DMS79 (cell line): ENCODE data around the gene SLC32A1.

Experiments
- DNase-seq: peaks from one replicate; lab custom pipeline; 2025; lab: John Stamatoyannopoulos, UW

SLC32A1 gene

DNA sequence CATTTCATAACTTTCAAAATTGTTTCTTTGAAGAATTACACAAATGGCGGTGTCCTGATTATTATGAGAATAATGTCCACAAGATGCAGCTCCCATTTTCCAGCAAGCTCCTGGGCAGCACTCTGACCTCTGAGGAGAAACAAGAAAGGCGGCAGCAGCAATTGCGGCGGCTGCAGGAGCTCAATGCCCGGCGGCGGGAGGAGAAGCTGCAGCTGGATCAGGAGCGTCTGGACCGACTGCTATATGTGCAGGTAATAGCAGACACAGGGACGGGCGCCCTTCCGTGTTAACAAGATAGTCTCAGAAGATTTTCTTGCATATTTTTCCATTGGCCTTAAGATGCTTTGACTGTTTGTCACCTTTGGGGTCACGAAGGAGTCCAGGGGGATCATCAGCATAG is 30.6 kb downstream of the SLC32A1 start:
- no peak for DNase-seq

DNA sequence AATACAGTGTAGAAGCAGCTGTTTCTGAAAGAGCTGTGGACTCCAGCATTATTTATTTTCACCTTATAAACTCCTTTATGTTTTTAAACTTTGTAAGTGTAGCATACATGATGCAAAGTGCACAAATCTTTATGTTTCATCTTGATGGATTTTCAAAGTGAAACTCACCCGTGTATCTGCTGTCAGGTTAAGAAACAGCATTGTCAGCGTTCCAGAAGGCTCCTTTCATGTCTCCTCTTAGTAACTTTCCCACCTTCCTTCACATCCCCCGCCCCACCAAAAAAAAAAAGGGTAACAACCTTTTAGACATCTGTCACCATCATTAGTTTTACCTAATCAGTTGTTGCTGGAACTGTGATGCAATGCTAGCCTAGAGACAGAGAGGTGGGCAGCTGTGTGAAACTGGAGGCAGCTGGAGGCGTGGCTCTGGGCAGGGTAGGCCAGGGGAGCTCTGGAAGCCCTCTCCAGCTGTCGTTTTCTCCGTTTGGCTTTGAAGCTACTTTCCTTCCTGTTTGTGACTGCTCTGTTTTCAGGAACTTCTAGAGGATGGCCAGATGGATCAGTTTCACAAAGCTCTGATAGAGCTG is 31.1 kb downstream of the SLC32A1 start:
- DNase-seq, result no peak

DNA sequence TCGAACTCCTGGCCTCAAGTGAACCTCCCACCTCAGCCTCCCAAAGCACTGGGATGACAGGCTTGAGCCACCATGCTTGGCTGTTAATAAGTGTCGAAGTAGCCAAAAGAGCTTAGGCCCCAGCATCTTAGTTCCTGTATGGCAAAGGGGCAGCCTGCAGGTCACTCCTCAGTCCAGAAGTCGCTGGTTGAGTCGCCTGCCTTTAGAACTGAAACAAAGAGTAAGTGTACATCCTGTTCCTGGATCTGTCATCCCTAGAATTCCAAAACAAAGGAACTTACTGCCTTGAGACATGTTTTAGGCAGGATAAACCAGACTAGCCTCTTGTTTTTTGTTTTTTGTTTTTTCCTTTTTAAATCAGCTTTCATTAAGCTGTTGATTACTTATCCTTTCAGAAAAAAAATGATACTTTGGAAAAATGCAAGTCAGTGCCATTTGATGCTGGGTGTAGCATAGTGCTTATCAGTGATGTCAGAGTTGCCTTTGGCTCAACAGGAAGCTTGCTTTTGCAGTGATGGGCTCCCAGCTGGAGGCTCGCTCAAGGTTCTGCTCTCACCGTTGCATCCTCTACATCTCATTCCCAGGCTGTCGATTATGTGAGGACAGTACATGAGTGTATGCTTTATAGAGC is 33.0 kb downstream of the SLC32A1 start:
- DNase-seq, result no peak

DNA sequence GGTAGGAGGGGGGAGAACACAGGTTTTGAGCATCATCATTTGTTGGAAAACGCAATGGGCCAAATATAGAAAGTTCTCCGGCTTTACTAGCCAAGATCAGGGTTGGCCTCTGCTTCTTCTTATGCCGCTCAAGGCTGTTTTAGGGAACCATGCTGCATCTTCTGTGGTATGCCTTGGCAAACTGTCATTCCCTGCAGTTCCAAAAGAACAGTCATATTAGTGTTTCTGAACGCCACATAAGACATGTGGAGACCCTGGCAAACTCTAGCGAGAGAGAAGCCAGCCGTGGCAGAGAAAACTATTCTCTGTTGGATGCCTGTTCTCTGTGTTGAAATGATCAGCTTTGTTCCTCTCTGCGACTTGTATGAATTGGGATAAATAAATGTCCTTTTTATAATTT is 34.8 kb downstream of the SLC32A1 start:
- no peak for DNase-seq

DNA sequence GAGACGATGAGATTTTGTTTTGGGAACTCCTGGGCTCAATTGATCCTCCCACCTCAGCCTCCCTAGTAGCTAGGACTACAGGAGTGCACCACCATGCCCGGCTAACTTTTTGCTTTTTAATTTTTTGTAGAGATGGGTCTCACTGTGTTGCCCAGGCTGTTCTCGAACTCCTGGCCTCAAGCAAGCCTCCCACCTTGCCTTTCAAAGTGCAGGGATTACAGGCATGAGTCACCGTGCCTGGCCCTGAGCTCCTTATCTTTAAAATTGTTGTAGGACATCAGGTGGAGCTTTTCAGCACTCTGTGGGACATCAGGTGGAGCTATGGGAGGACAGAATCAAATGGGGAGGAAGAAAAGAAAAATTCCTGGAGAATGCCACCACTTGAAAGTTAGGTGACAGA is 36.7 kb downstream of the SLC32A1 start:
- no peak for DNase-seq

DNA sequence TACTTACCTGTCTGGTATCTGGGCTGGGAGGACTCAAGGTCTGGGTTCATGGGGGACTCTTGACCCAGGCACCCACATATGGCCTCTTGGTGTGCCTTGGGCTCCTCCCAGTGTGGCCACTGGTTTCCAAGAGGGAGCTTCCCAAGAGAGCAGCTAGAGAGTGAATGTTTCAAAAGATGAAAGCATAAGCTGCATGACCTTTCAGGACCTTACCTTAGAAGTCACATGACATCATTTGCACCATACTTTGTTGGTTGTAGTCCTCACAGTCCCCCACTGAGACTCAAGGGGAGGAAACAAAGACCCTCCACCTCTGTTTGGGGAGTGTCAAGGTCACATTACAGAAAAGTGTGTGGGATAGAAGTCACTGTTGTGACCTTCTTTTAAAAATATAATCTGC is 37.9 kb downstream of the SLC32A1 start:
- DNase-seq, result no peak

DNA sequence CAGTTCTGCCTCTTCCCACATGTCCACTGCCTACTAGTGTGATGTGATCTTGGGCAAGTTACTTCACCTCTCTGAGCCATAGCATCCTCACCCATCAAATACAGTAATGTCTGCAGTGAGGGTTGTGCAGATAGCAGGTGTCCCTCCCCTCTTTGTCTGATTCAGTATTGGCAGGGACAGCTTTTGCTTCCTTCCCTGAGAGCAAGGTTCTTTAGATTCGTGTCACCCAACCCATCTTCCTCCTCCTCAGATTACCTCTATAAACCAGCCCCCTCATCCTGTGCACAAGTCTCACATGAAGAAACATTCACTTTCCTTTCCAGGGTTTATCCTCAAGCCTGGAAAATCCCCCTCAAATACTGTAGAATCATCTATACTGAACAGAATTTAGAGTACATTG is 39.3 kb downstream of the SLC32A1 start:
- DNase-seq, result no peak

DNA sequence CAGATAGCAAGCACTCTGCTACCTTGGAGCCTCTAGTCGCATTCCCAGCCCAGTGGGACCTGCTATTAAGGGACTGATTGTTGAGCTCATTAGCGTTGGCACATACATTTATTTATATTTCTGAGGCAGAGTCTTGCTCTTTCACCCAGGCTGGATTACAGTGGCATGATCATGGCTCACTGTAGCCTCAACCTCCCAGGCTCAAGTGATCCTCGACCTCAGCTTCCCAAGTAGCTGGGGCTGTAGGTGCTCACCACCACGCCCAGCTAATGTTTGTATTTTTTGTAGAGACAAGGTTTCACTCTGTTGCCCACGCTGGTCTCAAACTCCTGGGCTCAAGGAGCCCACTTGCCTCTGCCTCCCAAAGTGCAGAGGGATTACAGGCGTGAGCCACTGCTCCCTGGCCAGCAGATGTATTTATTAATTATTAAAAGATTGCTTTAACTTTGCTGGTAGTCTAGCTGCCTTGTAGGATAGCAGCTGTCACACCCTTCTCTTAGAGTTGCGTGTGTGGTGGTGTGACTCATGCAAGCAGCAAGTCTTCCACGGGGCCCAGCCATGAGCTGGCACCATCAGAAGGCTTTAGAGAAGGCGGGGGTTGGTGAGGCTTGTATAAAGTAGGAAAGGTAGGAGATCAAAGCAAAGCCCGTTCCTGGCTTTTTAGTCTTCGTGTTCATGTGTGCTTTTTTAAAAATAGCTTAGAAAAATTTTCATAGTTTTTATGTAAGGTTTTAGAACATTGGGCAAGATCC is 40.5 kb downstream of the SLC32A1 start:
- DNase-seq, result no peak

DNA sequence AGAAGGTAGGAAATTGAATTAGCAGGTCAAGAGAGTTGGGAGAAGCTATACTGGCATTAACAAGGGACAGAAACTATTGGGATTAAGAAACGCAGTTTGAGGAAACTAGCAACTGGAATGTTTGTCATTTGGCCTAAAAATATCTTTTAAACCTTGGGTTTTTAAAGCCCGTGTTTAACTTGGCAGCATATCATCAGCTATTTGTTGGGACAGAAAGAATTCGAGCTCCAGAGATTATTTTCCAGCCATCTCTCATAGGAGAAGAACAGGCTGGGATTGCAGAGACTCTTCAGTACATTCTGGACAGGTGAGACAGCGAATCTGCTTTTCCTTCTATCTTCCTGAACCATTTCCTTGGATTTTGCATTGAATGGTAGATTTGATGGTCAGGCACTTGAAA is 41.8 kb downstream of the SLC32A1 start:
- no peak for DNase-seq

DNA sequence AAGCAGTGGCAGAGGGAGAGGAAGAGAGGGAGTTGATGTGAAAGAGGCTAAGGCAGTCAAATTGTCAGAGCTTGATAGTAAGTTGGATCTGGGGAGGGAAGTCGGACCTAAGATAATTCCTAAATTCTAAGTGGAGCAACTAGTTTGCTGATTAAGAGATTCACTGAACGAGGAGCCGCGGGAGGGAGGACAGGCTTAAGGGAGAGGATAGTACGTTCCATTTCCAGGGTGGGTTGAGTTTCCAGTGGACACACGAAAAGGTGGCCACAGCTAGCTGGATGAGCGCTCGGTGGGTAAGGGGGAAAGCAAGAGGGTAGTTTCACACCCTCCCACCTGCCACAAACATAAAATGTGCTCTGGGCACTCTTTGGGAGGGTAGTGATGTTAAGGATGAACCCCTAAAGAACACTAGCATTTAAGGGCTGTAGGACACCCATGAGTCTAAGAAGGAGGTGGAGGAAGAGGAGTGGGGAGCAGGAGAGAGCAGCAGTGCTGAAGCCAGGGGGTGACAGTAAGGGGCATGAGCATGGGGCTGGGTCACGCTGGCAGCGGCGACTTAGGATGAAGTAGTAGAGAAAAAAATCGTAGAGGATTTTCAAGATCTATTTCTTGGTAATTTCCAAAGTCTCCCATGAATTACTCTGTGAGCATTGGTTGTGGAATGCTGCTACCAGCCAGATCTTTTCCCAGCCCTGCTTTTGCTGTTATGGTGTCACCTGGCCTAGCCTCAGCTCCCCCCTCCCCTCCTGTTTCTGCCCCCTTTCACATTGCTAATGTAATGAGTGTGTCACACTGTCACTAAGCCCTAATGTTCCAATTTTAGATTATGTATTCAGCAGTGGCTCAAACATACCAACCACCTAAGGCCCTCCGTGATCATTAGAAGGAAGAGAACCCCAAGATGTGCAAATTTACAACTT is 45.4 kb downstream of the SLC32A1 start:
- DNase-seq, result no peak

DNA sequence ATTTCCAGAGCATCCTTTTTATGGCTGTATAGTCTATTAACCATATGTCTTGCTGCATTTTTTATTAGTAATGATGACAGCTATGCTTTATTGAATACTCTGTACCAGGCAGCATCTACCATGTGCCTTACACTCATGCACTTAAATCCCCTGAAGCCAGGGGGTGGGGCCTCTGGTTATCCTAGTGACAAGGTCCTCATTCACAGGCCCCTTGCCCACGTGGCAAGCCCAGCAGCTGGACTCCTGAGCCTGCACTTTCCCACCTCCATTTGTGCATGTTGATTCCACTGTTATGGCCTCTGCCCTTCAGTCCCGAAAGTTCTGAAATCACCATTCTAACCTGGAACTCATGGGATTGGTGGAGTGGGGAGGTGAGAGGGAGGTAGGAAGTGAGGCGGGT is 46.3 kb downstream of the SLC32A1 start:
- DNase-seq, result no peak

DNA sequence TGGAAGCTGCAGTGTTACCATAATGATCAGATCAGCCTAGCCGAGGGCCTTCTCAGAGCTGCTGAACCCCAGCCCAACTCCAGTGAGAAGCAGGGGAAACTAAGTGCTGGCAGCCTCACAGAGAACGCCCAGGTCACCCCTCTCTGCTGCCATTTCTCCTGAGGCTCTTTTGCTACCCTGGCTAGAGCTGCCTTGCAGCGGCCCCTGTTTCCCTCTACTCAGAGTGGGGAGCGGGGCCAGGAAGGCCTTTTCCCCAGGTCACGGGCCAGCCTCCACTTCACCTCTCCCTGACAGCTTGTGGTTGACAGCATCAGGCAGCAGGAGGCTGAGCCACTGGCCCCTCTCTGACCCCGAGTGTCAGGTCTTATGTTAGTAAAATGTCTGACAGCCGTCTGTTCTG is 46.7 kb downstream of the SLC32A1 start:
- no peak for DNase-seq

DNA sequence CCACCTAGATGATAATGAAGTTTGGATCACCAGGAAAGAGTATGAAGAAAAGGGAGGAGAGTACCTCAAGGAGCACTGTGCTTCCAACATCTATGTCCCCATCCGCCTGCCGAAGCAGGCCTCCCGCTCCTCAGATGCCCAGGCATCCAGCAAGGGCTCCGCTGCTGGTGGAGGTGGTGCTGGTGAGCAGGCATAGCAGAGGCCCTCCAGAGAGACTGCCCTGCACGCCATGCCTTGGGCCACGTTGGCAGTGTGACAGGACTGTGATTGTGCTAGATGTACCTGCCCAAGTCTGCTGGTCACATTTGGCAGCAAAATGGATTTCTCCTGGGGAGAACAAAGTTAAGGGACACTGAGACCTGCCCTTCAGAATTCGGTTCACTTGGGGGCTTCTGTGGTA is 47.3 kb downstream of the SLC32A1 start:
- no peak for DNase-seq

DNA sequence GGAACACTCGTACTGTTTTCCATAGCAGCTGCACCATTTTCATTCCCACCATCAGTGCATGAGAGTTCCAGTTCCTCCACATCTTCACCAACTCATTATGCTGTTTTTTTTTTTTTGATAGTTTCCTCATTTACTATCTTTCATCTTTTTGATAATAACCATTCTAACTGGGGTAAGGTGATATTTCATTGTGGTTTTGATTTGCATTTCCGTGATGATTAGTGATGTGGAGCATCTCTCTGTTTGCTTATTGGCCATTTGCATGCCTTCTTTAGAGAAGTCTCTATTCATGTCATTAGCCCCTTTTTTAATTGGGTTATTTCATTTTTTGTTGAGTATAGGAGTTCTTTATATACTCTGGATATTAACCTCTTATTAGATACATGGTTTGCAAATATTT is 49.9 kb downstream of the SLC32A1 start:
- no peak for DNase-seq

DNA sequence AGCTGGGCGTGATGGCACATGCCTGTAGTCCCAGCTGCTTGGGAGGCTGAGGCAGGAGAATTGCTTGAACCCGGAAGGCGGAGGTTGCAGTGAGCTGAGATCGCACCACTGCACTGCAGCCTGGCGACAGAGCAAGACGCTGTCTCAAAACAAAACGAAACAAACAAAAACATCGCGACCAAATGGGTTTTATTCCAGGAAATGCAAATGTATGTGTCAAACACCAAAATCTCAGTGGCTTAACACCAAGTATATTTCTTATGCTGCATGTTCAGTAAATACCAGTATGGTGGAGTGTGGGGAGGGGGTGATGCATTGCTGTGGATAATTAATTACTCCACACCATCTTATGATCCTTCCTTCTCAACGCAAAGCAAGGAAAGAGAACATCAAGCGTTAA is 52.1 kb downstream of the SLC32A1 start:
- DNase-seq, result no peak
